Stimulated activated CD4-positive, alpha-beta T cell treated with anti-CD3 and anti-CD28 coated beads, Interleukin-1b, Interleukin-23, amount 100 ng/mL, for 24 hours (primary cell): Measurements from ENCODE around the gene MREG.

Source experiments
- DNase-seq, 4 experiments: peaks; one replicate each; pipeline ENCODE4 v3.0.0-alpha.2; 2020; ENCODE audit warnings: low read depth in 4 of 4, low spot score in 1 of 4

Gene MREG

DNA sequence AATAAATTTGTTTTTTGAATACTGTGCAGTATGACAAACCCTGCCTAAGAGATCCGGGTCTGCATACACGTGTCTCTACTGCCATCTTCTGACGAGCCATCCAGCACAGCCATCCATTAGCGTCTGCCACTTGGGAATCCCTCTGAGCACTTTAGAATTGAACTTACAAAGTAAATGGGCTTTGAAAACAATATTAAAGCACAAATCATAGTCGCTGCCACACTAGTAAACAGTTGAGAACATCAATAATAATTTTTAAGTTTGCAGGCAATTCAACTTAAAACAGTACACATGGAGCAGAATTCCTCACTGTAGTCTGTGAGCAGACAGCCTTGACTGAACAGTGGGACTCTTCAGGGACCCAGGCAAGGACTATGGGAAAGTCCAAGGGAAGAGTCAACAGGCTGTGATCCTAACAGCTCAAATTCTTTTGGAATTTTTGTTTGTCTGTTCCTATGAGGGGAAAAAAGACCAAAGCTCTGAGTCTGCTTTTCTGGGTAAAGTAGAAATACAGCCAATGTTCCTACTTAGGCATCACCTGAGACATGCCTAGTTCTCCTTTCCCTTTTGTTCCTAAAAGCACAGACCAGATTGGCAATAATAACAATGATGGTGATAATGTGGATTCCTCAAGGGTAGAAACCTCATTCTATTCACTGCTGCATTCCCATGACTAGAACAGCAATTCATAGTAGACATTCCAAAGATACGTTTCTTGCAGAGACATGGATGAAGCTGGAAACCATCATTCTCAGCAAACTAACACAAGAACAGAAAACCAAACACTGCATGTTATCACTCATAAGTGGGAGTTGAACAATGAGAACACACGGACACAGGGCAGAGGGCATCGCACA, 92.9 kb downstream of the MREG start:
- DNase-seq, result peak in 3 of 4 experiments; percentile 24 to 28 (median 26)

DNA sequence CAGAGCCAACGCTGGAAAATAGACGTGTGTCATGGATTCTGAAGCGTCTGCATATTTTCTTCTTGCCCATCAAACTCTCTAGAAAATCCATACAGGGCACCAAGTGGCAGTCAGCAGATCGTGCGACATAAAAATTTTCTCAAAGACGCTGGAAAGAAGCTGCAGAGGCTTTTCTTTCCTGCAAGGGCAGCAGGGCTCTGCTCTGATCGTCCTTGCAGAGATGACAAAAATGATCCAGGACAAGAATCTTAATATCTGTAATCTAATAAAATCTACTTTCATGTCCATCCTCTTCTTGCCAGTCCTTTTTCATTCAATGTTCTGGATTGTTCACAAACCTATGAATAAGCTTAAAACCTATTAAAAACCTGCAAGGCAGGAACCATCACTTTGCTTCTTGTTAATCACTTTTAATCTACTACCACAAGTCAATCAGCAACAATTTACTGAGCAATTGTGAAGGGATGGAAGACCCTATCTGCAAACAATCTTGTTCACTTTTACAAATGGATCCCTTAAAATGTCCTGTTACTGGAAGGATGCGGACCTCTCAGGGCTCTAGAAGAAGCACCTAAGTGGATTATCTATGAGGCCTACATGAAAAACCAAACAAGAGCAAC, 93.6 kb downstream of the MREG start:
- no peak for DNase-seq

DNA sequence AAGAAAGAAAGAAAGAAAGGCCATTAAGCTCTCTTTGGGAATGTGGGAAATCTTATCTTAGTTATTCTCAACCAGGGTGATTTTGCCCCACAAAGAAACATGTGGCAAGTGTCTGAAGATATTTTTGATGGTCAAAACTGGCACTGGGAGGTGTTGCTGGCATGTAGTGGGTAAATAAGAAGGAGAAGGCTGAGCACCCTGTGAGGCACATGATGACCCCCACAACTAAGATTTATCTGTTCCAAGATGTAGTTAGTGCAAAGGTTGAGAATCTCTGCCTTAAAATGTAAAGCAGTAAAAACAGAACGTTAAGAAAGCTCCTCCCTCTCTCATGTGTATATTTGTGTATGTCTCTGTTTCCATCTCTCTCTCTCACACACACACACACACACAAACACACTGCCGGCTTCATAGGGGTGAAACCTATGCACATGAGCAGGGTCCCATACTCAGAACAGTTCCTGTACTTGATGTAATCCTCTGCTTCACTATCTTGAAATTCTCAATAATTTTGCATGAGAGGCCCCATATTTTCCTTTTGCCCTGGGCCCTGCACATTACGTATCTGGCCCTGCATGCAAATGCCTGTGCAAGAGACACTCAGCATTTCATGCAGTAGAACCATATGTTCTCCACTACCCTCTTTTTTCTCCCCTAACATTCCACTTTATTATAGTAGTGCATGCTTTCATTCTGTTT, 94.3 kb downstream of the MREG start:
- DNase-seq, result no peak

DNA sequence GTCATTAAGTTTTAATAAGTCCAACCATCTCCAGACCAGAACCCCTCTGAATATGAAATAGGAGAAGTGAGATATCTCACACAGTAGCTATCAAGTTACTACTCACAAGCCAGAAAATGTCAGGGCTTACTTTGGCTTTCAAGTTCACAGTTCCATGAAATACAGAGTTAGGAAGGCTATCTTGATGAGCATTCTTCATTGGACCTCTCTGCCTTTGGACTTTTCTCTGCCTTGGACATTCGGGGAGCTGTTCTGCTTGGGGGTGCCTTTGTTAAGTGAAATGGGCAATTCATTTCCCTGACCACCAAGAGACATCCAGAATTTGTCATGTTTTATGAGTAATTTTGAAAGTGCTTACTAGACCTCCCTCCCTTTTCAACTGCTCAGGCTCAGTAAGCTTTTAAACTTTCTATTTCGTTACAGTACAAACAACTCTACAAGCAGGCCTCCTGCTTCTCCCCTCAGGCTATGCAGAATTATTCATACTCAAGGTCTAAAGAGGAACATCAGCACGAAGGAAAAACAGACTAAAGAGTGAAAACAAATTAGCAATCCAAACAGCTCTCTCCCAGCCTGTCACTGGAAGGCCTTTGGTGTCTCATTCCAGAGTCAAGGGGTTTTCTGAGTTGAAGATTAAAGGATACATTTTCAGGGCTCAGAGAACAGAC, 95.3 kb downstream of the MREG start:
- no peak for DNase-seq

DNA sequence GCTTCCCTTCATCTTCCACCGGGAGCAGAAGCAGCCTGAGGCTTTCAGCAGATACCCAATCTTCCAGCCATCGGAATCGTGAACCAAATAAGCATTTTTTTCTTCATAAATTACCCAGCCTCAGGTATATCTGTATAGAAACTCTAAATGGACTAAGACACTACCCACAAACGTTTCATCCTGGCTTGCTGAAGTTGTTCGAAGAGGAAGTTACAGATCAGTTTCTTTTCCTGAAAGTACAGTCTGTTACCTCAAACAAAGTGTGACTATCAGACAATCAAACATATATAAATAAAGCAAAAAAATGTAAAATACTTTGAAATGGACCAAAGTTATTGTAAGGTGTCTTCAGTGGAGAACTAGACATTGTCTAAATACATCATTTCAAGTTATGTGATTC, 97.9 kb downstream of the MREG start:
- DNase-seq, result no peak

DNA sequence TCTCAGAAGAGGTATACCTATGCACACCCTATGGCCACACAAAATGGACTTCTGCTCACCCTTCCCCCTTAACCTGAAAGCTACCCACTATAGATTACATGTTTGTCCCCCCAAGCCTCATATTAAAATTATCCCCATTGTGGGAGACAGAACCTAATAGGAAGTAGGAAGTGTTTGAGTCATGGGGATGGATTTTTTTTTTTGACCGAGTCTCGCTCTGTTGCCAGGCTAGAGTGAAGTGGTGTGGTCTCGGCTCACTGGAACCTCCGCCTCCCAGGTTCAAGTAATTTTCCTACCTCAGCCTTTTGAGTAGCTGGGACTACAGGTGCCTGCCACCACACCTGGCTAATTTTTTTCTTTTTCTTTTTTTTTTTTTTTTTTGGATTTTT, 98.6 kb downstream of the MREG start:
- DNase-seq, result no peak

DNA sequence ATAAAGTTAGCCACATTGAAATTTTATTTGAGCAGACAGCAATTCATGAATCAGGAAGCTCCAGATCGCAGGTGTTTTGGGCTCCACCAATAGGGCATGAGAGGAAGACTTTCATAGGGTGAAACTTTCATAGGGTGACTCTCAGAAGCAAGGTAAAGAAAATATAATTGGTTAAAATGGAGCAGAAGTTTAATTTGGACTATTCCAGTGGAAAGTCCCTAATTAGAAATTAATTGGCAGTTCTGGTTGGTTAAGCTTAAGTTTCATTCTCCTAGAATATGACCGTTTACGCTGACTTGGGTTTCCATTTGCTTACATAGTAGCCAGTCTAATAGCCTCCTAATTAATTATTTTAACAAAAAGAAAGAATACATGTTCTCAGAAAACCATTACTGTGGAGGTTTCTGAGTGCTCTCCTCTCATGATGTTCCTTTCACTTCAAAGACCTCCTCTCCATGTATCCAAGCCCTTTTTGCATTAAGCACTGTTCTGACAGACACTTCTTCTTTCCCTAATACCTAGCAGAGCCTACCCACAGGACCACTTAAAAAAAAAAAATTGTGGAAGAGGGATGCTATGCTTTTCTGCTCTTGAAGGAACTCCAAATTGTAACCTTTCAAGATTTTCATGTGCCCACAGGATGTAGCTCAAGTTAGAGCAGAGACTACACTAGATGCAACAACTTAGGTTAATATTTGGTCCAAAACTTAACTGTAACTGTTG, 99.1 kb downstream of the MREG start:
- no peak for DNase-seq

DNA sequence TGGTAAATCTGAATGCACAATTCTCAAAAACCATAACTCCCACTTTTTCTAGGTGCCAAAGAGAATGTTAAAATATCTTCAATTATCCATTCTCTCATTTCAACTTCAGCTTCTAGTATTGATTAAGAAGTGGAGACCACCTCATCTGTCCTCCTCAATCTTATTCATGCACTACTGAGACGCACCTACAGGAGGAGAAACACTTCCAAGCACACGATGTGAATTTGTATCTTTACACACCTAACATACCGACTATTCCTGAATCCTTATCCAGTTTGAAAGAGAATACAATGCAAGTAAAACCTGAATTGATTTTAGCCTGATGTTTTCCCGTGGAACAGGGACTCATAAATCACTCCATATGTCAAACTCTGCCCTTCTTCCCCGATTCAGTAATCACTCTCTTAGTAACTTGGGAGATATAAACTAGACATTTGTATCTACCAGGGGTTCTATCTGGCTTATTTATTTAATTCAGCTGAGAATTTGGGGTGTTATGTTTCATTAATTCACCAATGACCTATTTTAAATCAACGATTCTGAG, 101.0 kb downstream of the MREG start:
- no peak for DNase-seq

DNA sequence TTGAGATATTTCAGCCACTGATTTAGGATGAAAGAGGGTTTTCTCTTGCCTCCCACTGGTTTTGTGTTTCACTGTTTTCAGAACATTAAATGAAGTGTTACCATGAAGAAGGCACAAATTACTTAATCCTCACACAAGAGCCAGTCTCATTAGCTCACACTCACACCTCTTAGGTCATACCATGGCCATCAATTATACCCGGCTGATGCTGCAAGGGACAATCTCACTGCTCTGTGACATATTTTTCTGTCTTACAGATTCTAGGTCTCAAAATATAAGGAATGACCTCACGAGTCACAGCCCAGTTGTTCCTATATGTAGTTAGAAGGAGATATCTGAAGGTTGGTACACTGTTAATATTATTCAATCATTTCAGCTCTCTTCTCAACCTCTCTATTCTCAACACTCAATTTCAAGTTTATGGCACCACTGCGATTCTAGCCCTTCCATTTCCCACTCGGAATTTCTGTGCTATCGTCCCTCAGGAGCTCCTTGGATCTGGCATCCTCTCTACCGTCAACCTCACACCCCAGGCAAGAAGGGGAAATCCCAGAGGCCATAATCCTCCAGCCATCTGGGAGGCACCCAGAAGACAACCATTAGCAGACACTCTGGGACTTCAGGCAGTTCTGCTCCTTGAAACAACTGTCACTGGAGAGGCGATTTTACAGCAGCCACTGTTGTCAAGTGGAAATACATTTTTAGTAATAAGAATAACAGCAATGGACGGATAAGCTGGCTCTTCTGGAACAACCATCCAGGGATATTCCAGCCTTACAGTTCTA, 101.9 kb downstream of the MREG start:
- DNase-seq, result no peak

DNA sequence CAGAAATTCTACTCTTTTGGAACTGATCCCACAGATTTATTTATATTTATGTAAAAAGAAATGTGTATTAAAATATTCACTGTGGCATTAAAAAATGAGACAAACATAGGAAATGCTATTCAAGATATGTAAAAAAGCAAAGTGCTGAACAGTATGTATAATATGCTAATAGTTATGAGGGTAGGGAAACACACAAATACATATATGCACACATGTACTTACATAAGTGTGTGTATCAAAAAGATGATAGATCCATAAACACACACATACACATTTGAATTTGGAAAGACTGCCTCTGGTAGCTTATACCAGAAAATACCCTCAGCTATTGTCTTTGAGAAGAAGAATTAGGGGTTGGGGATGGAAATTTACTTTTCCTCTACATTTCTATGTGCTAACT, 103.2 kb downstream of the MREG start:
- no peak for DNase-seq

DNA sequence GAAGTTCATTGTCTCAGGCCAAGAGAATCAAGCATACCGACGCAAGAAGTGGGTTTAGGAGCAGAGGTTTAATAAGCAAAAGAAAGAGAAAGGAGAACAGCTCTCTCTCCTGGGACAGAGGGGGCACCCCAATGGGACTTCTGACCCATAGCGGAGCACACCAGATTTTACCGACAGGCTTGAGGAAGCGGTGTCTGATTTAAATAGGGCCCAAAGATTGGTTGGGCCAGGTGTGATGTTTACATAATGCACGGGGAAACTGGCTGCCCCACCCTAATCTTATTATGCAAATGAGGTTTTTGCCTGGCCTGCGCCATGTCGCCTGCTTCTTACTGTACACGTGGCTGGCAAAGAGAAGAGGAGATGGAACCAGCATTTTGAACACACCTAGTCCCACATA, 106.2 kb downstream of the MREG start:
- no peak for DNase-seq

DNA sequence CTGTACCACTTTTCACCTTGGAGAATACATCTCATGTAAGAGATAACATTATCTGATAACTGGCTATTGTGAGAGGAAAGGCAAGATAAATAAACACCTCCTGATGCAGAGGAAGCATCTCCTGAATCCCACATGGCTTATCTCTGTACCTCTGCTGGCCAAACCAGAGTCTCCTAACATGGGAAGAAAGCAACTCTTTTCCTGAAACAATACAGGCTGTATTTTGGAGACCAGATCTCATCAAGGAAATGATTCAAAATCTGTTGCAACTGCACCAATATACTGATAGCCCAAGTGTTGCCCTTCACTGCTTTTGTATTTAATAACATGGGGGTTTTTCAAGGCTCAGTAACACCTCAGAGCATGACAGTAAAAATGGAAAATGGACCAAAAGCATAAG, 106.9 kb downstream of the MREG start:
- DNase-seq, result no peak

DNA sequence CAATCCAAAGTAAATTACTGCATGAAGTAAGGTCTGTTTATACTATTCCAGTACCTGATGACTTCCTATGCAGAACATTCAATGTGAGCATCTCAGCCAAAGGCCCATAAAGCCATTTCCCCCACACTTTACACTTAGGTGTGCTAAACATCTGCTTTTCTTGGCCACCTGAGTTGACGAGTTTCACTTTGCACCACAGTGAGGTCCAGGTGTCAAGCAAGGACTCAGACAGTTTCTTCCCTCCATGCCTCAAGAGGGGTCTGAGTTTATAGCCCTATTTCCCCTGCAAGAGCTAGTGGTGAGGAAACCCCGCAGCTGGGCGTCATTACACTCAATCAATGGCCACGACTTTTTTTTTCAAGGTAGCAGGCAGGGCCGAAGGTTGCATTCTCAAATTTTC, 107.7 kb downstream of the MREG start:
- DNase-seq, result no peak

DNA sequence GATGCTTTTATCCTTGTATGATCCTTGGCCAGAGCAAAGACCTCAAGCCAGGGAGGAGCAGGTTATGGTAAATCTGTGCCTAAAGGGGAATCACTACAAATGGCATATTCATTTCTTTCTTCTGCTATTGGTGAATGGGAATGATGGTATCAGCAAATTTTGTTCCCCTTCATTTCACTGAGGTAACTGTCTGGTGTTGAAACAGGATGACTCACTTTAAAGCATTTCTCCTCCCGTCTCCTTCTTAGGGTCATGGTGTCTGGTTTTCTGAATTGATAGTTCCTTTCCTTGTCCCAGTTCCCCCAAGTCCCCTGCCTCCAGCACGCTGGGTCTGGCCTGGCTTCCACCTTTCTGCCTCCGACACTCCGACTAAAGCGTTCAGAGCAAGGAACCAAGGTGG, 109.2 kb downstream of the MREG start:
- no peak for DNase-seq

DNA sequence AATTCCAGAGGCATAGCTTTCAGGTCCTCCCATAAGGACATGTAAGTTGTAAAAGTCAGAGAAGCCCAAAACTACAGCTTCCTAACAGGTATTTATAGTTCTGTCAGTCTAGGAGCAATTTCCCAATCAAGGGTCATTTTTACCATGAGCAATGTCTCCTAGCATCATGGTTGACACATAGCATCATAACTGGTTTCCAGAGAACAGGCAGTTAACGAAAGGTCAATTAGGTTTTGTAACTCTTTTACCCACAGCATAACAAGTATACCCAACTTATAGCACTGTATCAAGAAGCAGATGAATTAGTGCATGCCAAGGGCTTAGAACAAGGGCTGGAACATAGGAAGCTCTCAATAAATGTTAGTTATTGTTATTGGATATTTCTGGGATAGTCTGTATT, 110.1 kb downstream of the MREG start:
- DNase-seq, result no peak

DNA sequence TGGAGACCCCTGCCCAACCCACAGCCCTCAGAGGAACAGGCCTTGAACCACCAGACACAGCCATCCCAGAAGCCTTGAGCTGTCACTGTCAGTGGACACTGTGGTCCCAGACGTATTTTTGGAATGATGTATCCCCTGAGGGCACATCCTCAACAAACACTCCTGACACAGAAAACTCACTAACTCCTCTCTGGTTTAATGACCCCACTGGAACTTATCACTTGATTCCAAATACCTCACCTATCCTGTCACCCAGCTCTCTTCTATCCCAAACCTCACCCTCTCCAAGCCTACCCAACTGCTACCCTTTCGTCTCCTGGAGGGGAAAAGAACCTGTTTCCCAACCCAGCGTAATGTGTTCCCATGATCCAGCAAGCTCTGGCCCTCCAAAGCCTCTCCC, 111.6 kb downstream of the MREG start:
- DNase-seq, result no peak

DNA sequence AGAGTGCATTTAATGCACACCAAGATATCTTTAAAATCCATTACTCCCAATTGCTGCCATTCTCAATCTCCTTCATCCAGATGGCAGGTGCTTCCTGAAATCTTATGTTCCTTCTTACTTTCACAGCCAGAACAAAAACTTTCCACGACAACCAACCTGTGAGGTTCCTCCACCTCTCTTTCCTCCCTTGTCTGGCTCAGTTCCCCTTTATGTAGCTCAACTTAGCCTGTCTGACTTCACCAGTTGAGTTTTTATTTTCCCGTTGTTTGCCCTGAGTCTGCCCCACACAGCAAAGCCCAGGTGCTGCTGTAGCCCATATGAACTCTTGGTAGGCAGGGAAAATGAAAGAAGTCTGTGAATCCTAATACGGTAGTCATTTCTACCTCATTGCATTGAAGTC, 112.5 kb downstream of the MREG start:
- DNase-seq, result no peak

DNA sequence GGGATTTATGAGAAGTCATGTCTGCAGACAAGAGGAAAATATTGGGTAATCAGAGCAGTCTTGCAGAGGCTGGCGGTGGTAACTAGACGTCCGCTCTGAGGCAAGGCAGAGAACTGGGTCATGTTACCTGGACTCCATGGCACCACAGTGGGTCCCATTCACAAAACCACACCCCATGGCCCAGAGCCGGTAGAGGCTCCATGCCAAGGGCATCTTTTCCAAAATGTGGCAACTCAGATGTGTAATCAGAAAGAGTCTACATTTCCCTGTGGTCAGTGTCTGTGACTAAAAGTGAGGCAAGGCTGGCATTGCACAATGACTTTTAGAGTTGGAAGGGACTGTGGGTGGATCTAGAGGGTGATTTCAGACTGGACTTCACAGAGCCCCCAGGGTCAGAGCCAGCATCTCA, 113.1 kb downstream of the MREG start:
- no peak for DNase-seq

DNA sequence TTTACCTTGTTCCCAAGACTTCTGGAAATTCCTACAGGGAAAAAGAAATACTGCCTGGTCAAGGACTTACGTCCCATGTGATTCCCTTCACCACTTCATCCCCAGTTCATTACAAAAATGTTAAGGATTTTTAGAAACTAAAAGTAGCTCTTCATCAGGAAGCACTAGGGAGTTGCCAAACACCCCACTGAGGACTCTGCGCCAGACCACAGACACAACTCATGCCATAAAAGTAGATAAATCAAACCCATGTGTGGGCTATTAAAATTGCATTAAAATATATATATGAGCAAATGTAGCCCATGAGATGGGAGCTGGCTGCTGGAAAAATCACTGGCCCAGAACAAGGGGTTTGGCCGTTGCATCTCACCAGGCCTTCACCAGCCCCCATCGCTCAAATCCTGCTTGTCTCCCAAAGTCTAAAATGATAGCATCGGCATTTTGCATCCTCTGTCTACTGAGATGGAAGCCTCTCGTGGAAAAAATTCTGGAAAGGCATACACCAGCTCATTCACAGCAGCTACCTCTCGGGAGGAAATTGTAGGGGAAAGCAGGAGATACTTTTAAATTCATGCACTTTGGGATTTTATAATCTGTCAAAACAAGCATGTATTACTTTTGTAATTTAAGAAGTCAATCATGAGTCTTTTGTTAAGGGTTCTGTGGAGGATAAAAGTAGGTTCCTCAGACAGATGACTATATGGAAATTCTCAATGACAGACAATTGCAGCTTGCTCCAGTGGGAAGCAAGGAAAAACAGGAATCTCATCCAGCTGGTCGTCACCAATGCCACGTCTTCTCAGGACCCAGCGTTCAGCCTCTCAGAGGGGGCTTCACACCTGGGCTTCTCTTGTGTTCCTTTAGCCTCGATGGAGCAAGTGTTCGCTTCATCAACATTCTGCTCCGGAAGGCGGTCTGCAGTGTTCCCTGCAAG, 113.9 kb downstream of the MREG start:
- DNase-seq, result no peak
